ENCODE results near the gene CYP27A1.

DNA sequence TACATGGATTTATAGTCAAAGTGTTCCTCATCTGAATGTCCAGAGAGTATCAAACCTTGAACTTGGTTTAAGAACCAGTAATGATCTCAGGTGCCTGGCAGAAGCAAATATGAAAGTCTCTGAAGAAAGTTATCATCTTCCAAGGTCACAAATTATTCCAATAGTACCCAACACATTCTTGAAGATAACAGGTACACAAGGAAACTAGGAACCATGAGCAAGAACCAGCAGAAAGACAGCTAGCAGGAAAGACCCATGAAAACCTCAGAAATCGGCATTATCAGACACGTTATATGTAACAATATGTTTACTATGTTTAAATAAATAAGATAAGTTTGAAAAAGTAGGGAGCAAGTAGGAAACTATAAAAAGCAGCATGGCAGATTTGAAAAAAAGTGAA is 55.5 kb downstream of the CYP27A1 start:
- TF ChIP-seq, protein P1, sequence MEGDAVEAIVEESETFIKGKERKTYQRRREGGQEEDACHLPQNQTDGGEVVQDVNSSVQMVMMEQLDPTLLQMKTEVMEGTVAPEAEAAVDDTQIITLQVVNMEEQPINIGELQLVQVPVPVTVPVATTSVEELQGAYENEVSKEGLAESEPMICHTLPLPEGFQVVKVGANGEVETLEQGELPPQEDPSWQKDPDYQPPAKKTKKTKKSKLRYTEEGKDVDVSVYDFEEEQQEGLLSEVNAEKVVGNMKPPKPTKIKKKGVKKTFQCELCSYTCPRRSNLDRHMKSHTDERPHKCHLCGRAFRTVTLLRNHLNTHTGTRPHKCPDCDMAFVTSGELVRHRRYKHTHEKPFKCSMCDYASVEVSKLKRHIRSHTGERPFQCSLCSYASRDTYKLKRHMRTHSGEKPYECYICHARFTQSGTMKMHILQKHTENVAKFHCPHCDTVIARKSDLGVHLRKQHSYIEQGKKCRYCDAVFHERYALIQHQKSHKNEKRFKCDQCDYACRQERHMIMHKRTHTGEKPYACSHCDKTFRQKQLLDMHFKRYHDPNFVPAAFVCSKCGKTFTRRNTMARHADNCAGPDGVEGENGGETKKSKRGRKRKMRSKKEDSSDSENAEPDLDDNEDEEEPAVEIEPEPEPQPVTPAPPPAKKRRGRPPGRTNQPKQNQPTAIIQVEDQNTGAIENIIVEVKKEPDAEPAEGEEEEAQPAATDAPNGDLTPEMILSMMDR (conservative IDR thresholded peaks at IDR 0.05; ENCODE audit: low read length) = no peak
- TF ChIP-seq EZH2phosphoT487 (IDR thresholded peaks at IDR 0.05; ENCODE audit: borderline replicate concordance, low read depth, low read length) = no peak
